ENCODE data around the gene TRIM32. TPM values are rescaled to one million over a fixed set of nuclear protein-coding genes. Genes with fewer than 3 reads are reported as not detected.

Gene TRIM32
- total RNA-seq, 1 experiment from 2014 or later, result 22.3 TPM

- Mint-ChIP-seq H3K9me3 (ENCODE audit: unreplicated experiment) (peaks cover 9% of the 10 kb centered on the region), H3K27ac (ENCODE audit: unreplicated experiment) (no peak overlapping the region), H3K4me3 (ENCODE audit: unreplicated experiment) (no peak overlapping the region), H3K27me3 (ENCODE audit: insufficient read depth, unreplicated experiment) (peaks cover 2% of the 10 kb centered on the region), H3K4me1 (ENCODE audit: low read depth, unreplicated experiment) (peaks cover 13% of the 10 kb centered on the region), H3K36me3 (ENCODE audit: insufficient read depth, unreplicated experiment) (no peaks in the 10 kb centered on the region)
- TF ChIP-seq CTCF (IDR thresholded peaks at IDR 0.05; ENCODE audit: insufficient read depth in 1 of 2, low read depth in 1 of 2, low read length in 1 of 2, severe bottlenecking in 1 of 2, unreplicated experiment in 1 of 2), result no peak
- ChIA-PET CTCF (no interaction called here), POLR2A (no interaction called here)
- intact Hi-C loops (cut with micrococcal nuclease; ENCODE audit: unreplicated experiment), result no loop called here
- H3K4me3 ChIP-seq (ENCODE audit: low read depth, low read length), result no peak overlapping the region
- DNase-seq, result no peak
- no peaks in the 10 kb centered on the region for H3K36me3 ChIP-seq (ENCODE audit: control insufficient read depth, insufficient read depth, low read length)
- no peaks in the 10 kb centered on the region for H3K4me1 ChIP-seq
- no TSS peak for BruUV-seq (replicated peaks)
- no peaks in the 10 kb centered on the region for H3K9me3 ChIP-seq
- H3K27me3 ChIP-seq (replicated peaks; ENCODE audit: control insufficient read depth, insufficient read depth, low read length), result no peaks in the 10 kb centered on the region; the same call in 1 of the 2 replicates
These were observed 34.3 kb downstream of the TRIM32 start for GRCh38 chr9:116721411-116721810.

GRCh38 chr9:116721944-116722343 lies 34.8 kb downstream of the TRIM32 start:
- peaks cover 13% of the 10 kb centered on the region for H3K4me1 Mint-ChIP-seq (ENCODE audit: low read depth, unreplicated experiment)
- no peaks in the 10 kb centered on the region for H3K36me3 Mint-ChIP-seq (ENCODE audit: insufficient read depth, unreplicated experiment)
- POLR2A ChIA-PET, result no interaction called here
- H3K27me3 ChIP-seq (replicated peaks; ENCODE audit: control insufficient read depth, insufficient read depth, low read length), result no peaks in the 10 kb centered on the region; the same call in 1 of the 2 replicates
- H3K4me3 Mint-ChIP-seq (ENCODE audit: unreplicated experiment), result no peak overlapping the region
- TF ChIP-seq CTCF (IDR thresholded peaks at IDR 0.05; ENCODE audit: insufficient read depth in 1 of 2, low read depth in 1 of 2, low read length in 1 of 2, severe bottlenecking in 1 of 2, unreplicated experiment in 1 of 2), result no peak
- DNase-seq, result no peak
- no peaks in the 10 kb centered on the region for H3K9me3 ChIP-seq
- CTCF ChIA-PET, result no interaction called here
- intact Hi-C loops (cut with micrococcal nuclease; ENCODE audit: unreplicated experiment), result no loop called here
- no peak overlapping the region for H3K27ac Mint-ChIP-seq (ENCODE audit: unreplicated experiment)
- peaks cover 2% of the 10 kb centered on the region for H3K27me3 Mint-ChIP-seq (ENCODE audit: insufficient read depth, unreplicated experiment)
- H3K9me3 Mint-ChIP-seq (ENCODE audit: unreplicated experiment), result peaks cover 9% of the 10 kb centered on the region
- no peaks in the 10 kb centered on the region for H3K36me3 ChIP-seq (ENCODE audit: control insufficient read depth, insufficient read depth, low read length)
- H3K4me1 ChIP-seq, result no peaks in the 10 kb centered on the region
- no TSS peak for BruUV-seq (replicated peaks)
- no peak overlapping the region for H3K4me3 ChIP-seq (ENCODE audit: low read depth, low read length)

GRCh38 chr9:116724123-116724522 lies 37.0 kb downstream of the TRIM32 start:
- no peaks in the 10 kb centered on the region for H3K9me3 ChIP-seq
- POLR2A ChIA-PET, result no interaction called here
- Mint-ChIP-seq H3K27ac (ENCODE audit: unreplicated experiment) (no peak overlapping the region), H3K27me3 (ENCODE audit: insufficient read depth, unreplicated experiment) (peaks cover 4% of the 10 kb centered on the region), H3K36me3 (ENCODE audit: insufficient read depth, unreplicated experiment) (no peaks in the 10 kb centered on the region), H3K4me1 (ENCODE audit: low read depth, unreplicated experiment) (peaks cover 13% of the 10 kb centered on the region), H3K4me3 (ENCODE audit: unreplicated experiment) (no peak overlapping the region), H3K9me3 (ENCODE audit: unreplicated experiment) (peaks cover 3% of the 10 kb centered on the region)
- H3K27me3 ChIP-seq (replicated peaks; ENCODE audit: control insufficient read depth, insufficient read depth, low read length), result no peaks in the 10 kb centered on the region; the same call in 1 of the 2 replicates
- BruUV-seq (replicated peaks), result no TSS peak
- no peaks in the 10 kb centered on the region for H3K36me3 ChIP-seq (ENCODE audit: control insufficient read depth, insufficient read depth, low read length)
- intact Hi-C loops (cut with micrococcal nuclease; ENCODE audit: unreplicated experiment), result no loop called here
- no peaks in the 10 kb centered on the region for H3K4me1 ChIP-seq
- CTCF ChIA-PET, result no interaction called here
- H3K4me3 ChIP-seq (ENCODE audit: low read depth, low read length), result no peak overlapping the region
- DNase-seq, result no peak
- TF ChIP-seq CTCF (IDR thresholded peaks at IDR 0.05; ENCODE audit: insufficient read depth in 1 of 2, low read depth in 1 of 2, low read length in 1 of 2, severe bottlenecking in 1 of 2, unreplicated experiment in 1 of 2), result no peak
